GM19438 (cell line): ENCODE data around the gene FAM53A.

ENCODE experiments used
- ATAC-seq: cut with Tn5 transposase; IDR thresholded peaks from one replicate; pipeline ENCODE4 v1.9.1; 2021; ENCODE audit warnings: low read depth; ENCODE audit not compliant: unreplicated experiment

The FAM53A gene

GRCh38 chr4:1663549-1663948 is 20.6 kb downstream of the FAM53A start:
- no peak for ATAC-seq

GRCh38 chr4:1661695-1662094 is 22.4 kb downstream of the FAM53A start:
- no peak for ATAC-seq

GRCh38 chr4:1660948-1661677 is 23.0 kb downstream of the FAM53A start:
- no peak for ATAC-seq

- ATAC-seq = no peak
Measured at GRCh38 chr4:1659104-1660043, 24.7 kb downstream of the FAM53A start.

GRCh38 chr4:1658581-1658980 is 25.5 kb downstream of the FAM53A start:
- no peak for ATAC-seq

- no peak for ATAC-seq
Measured at GRCh38 chr4:1658146-1658545, 26.0 kb downstream of the FAM53A start.

- no peak for ATAC-seq
Measured at GRCh38 chr4:1656986-1657385, 27.1 kb downstream of the FAM53A start.

GRCh38 chr4:1656132-1656531 is 28.0 kb downstream of the FAM53A start:
- no peak for ATAC-seq

- ATAC-seq = no peak
Measured at GRCh38 chr4:1655676-1656075, 28.4 kb downstream of the FAM53A start.

- no peak for ATAC-seq
Measured at GRCh38 chr4:1655081-1655480, 29.0 kb downstream of the FAM53A start.

GRCh38 chr4:1654216-1654955 is 29.7 kb downstream of the FAM53A start:
- ATAC-seq = no peak

- ATAC-seq = no peak
Measured at GRCh38 chr4:1653776-1654175, 30.3 kb downstream of the FAM53A start.

- ATAC-seq = no peak
Measured at GRCh38 chr4:1652088-1652487, 32.0 kb downstream of the FAM53A start.

- no peak for ATAC-seq
Measured at GRCh38 chr4:1651609-1652008, 32.5 kb downstream of the FAM53A start.

- no peak for ATAC-seq
Measured at GRCh38 chr4:1648962-1649361, 35.2 kb downstream of the FAM53A start.

GRCh38 chr4:1647432-1647831 is 36.7 kb downstream of the FAM53A start:
- ATAC-seq = no peak

- no peak for ATAC-seq
Measured at GRCh38 chr4:1646690-1647089, 37.4 kb downstream of the FAM53A start.

- no peak for ATAC-seq
Measured at GRCh38 chr4:1644891-1645657, 39.0 kb downstream of the FAM53A start.

GRCh38 chr4:1643971-1644735 is 40.0 kb downstream of the FAM53A start:
- no peak for ATAC-seq
